HG03175 (cell line): Measurements from ENCODE around the gene C1orf216.
"Not testable (repeated sequence)": the region's sequence is repeated elsewhere in the genome, so short reads cannot be mapped to it uniquely, and the experiment has no call there.

Source experiments
- ATAC-seq: cut with Tn5 transposase; IDR thresholded peaks from one replicate; pipeline ENCODE4 v1.9.1; 2021; ENCODE audit warnings: mild to moderate bottlenecking, moderate library complexity; ENCODE audit not compliant: unreplicated experiment

The C1orf216 gene

GRCh38 chr1:35718492-35719336 is at the start of gene C1orf216:
C1orf216 (minus strand) TSS chr1:35718884; CDS start chr1:35716321, 2,563 bp downstream.
- peak; percentile 57 for ATAC-seq

GRCh38 chr1:35764283-35764682 is 45.6 kb upstream of the C1orf216 start:
- no peak for ATAC-seq

- ATAC-seq = no peak
These were observed 44.5 kb upstream of the C1orf216 start for GRCh38 chr1:35763201-35763600.

GRCh38 chr1:35762141-35762540 is 43.5 kb upstream of the C1orf216 start:
- no peak for ATAC-seq

GRCh38 chr1:35756064-35756463 is 37.4 kb upstream of the C1orf216 start:
- ATAC-seq = no peak

- no peak for ATAC-seq
These were observed 35.1 kb upstream of the C1orf216 start for GRCh38 chr1:35753626-35754260.

GRCh38 chr1:35748326-35748725 is 29.6 kb upstream of the C1orf216 start:
- ATAC-seq = no peak

GRCh38 chr1:35745124-35745730 is 26.5 kb upstream of the C1orf216 start:
- no peak for ATAC-seq

- no peak for ATAC-seq
These were observed 18.4 kb upstream of the C1orf216 start for GRCh38 chr1:35737120-35737519.

- no peak for ATAC-seq
These were observed 8.9 kb upstream of the C1orf216 start for GRCh38 chr1:35727434-35728040.

GRCh38 chr1:35726450-35727433 is 8.1 kb upstream of the C1orf216 start:
- ATAC-seq = no peak

- ATAC-seq = no peak
These were observed 6.9 kb upstream of the C1orf216 start for GRCh38 chr1:35725596-35725995.

- ATAC-seq = no peak
These were observed 690 bp downstream of the C1orf216 start for GRCh38 chr1:35717911-35718476.

GRCh38 chr1:35715568-35716002 is 3.1 kb downstream of the C1orf216 start:
- peak; percentile 62 for ATAC-seq

- ATAC-seq = no peak
These were observed 3.6 kb downstream of the C1orf216 start for GRCh38 chr1:35714921-35715567.

- not testable (repeated sequence) for ATAC-seq
These were observed 7.6 kb downstream of the C1orf216 start for GRCh38 chr1:35711098-35711497.

GRCh38 chr1:35708952-35709351 is 9.7 kb downstream of the C1orf216 start:
- no peak for ATAC-seq

- no peak for ATAC-seq
These were observed 10.2 kb downstream of the C1orf216 start for GRCh38 chr1:35708441-35708921.
